HL-60 (cell line): Measurements from ENCODE around the gene MLYCD.

Experiments used
- DNase-seq, 2 experiments: peaks; one replicate each; pipeline ENCODE4 v3.0.0-alpha.2; 2010 to 2020; ENCODE audit warnings: low read depth in 1 of 2, low spot score in 1 of 2
- H3K27ac ChIP-seq: fragments of 250-450 bp; sonication (Bioruptor Pico); replicated peaks from 2 replicates; pipeline ENCODE4 v1.5.1; 2020; ENCODE audit warnings: mild to moderate bottlenecking, moderate library complexity
- H3K27me3 ChIP-seq: fragments of 250-450 bp; sonication (Bioruptor Pico); 2 replicates; pipeline ENCODE4 v1.5.1; 2021; ENCODE audit warnings: mild to moderate bottlenecking, moderate library complexity; ENCODE audit not compliant: insufficient read depth, poor library complexity, severe bottlenecking
- H3K4me3 ChIP-seq: replicated peaks from 2 replicates; pipeline ENCODE4 v1.5.1; 2011; ENCODE audit warnings: mild to moderate bottlenecking, control low read depth, low read length; ENCODE audit not compliant: insufficient read depth
- GABPA ChIP-seq: IDR thresholded peaks from 2 replicates; pipeline ENCODE4 v1.6.1; 2012; ENCODE audit warnings: low read depth
- POLR2AphosphoS5 ChIP-seq: IDR thresholded peaks from 2 replicates; pipeline ENCODE4 v1.6.1; 2012; ENCODE audit warnings: low read depth
- SPI1 ChIP-seq: IDR thresholded peaks from 2 replicates; pipeline ENCODE4 v1.6.1; 2012; ENCODE audit warnings: low read depth, mild to moderate bottlenecking, borderline replicate concordance
- TF ChIP-seq, protein P1 (sequence below): IDR thresholded peaks from one replicate; pipeline ENCODE4 v1.5.1; 2011; ENCODE audit warnings: low read length, control low read depth, inconsistent platforms; ENCODE audit not compliant: insufficient read depth
- TF ChIP-seq, protein P2 (sequence below): IDR thresholded peaks from 2 replicates; pipeline ENCODE4 v1.6.1; 2012; ENCODE audit warnings: low read depth; ENCODE audit not compliant: insufficient replicate concordance

Gene MLYCD

DNA sequence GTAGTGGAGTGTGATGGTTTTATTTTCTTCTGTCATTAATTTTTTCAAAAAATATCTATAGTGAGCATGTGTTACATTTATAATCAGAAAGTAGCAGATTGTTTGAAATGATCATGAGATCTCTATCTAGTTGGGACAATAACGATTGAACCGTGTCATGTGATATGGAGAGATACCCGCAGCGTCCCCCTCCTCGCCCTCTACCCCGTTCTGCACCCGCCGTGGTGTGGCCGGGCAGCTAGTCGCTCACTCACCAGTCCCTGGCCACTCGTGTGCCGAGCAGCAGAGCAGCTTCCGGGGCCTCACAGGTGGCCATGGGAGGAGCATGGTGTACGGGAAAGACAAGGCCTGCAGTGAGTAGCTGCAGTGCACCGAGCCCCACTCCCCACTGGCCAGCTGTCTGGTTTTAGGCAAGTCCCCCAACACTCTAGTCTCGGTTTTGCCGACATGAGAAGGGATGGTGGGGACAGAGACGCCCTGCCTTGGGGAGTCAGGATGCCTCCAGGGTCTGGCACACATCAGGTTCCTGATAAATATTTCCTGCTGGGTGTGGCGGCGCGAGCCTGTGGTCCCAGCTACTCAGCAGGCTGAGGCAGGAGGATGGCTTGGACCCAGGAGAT is 15.3 kb downstream of the MLYCD start:
- no peak for TF ChIP-seq GABPA
- no peak for TF ChIP-seq SPI1
- no peak for TF ChIP-seq POLR2AphosphoS5
- TF ChIP-seq, protein P1, sequence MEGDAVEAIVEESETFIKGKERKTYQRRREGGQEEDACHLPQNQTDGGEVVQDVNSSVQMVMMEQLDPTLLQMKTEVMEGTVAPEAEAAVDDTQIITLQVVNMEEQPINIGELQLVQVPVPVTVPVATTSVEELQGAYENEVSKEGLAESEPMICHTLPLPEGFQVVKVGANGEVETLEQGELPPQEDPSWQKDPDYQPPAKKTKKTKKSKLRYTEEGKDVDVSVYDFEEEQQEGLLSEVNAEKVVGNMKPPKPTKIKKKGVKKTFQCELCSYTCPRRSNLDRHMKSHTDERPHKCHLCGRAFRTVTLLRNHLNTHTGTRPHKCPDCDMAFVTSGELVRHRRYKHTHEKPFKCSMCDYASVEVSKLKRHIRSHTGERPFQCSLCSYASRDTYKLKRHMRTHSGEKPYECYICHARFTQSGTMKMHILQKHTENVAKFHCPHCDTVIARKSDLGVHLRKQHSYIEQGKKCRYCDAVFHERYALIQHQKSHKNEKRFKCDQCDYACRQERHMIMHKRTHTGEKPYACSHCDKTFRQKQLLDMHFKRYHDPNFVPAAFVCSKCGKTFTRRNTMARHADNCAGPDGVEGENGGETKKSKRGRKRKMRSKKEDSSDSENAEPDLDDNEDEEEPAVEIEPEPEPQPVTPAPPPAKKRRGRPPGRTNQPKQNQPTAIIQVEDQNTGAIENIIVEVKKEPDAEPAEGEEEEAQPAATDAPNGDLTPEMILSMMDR = no peak
- TF ChIP-seq, protein P2, sequence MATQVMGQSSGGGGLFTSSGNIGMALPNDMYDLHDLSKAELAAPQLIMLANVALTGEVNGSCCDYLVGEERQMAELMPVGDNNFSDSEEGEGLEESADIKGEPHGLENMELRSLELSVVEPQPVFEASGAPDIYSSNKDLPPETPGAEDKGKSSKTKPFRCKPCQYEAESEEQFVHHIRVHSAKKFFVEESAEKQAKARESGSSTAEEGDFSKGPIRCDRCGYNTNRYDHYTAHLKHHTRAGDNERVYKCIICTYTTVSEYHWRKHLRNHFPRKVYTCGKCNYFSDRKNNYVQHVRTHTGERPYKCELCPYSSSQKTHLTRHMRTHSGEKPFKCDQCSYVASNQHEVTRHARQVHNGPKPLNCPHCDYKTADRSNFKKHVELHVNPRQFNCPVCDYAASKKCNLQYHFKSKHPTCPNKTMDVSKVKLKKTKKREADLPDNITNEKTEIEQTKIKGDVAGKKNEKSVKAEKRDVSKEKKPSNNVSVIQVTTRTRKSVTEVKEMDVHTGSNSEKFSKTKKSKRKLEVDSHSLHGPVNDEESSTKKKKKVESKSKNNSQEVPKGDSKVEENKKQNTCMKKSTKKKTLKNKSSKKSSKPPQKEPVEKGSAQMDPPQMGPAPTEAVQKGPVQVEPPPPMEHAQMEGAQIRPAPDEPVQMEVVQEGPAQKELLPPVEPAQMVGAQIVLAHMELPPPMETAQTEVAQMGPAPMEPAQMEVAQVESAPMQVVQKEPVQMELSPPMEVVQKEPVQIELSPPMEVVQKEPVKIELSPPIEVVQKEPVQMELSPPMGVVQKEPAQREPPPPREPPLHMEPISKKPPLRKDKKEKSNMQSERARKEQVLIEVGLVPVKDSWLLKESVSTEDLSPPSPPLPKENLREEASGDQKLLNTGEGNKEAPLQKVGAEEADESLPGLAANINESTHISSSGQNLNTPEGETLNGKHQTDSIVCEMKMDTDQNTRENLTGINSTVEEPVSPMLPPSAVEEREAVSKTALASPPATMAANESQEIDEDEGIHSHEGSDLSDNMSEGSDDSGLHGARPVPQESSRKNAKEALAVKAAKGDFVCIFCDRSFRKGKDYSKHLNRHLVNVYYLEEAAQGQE = no peak
- Histone ChIP-seq H3K4me3 (no peak overlapping the region), H3K27ac (no peak overlapping the region), H3K27me3 (no peaks in the 10 kb centered on the region)
- DNase-seq = no peak

DNA sequence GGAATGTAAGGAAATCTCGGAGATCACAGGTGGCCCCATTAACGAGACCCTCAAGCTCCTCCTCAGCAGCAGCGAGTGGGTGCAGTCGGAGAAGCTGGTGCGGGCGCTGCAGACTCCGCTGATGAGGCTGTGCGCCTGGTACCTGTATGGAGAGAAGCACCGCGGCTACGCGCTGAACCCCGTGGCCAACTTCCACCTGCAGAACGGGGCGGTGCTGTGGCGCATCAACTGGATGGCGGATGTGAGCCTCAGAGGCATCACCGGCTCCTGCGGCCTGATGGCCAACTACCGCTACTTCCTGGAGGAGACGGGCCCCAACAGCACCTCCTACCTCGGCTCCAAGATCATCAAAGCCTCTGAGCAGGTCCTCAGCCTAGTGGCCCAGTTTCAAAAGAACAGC is 16.2 kb downstream of the MLYCD start:
- DNase-seq = no peak
- Histone ChIP-seq H3K4me3 (no peak overlapping the region), H3K27me3 (no peaks in the 10 kb centered on the region), H3K27ac (no peak overlapping the region)
- TF ChIP-seq, protein P2 = no peak
- TF ChIP-seq, protein P1 = no peak
- TF ChIP-seq GABPA = no peak
- no peak for TF ChIP-seq SPI1
- TF ChIP-seq POLR2AphosphoS5 = no peak

DNA sequence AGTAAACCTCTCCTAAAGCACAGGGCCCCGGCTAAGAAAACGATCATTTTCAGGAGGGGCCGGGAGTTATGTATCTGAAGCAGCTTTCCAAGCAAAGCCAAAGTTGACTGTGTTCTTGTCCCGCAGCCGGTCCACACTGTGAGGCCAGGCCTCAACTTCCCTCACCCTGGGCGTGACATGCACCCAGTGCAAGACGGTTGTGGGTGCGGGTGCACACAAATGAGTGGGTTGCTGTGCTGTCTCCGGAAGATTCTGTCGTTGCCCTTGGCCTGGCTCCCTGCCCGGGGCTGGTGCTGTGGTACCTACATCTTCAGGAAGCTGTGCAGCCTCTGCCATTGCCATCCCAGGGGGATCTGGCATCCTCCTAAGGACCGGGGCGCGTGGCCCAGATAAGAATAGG is 16.6 kb downstream of the MLYCD start:
- Histone ChIP-seq H3K27ac (no peak overlapping the region), H3K4me3 (no peak overlapping the region), H3K27me3 (no peaks in the 10 kb centered on the region)
- DNase-seq = no peak
- no peak for TF ChIP-seq POLR2AphosphoS5
- TF ChIP-seq, protein P2 = no peak
- TF ChIP-seq GABPA = no peak
- TF ChIP-seq, protein P1 = no peak
- no peak for TF ChIP-seq SPI1
